H9 (cell line): ENCODE data around the gene SMAD3. TPM values are rescaled to one million over a fixed set of nuclear protein-coding genes. Genes with fewer than 3 reads are reported as not detected.

Source experiments
- DNase-seq: peaks from one replicate; pipeline ENCODE4 v3.0.0-alpha.2; 2017
- H2AFZ ChIP-seq: one replicate; pipeline ENCODE4 v1.6.1; 2013; ENCODE audit warnings: mild to moderate bottlenecking, low read length, control low read depth, moderate library complexity
- H2AK5ac ChIP-seq: 2 replicates; pipeline ENCODE4 v1.6.1; 2013; ENCODE audit warnings: low read length, control low read depth, mixed read lengths; ENCODE audit not compliant: insufficient read length
- H2BK120ac ChIP-seq: one replicate; pipeline ENCODE4 v1.6.1; 2013; ENCODE audit warnings: low read depth, mild to moderate bottlenecking, low read length, control low read depth, inconsistent platforms; ENCODE audit not compliant: poor library complexity, severe bottlenecking
- H2BK12ac ChIP-seq: 2 replicates; pipeline ENCODE4 v1.6.1; 2013; ENCODE audit warnings: low read length, control low read depth, mixed read lengths, low read depth; ENCODE audit not compliant: insufficient read length
- H2BK15ac ChIP-seq: 2 replicates; pipeline ENCODE4 v1.6.1; 2013; ENCODE audit warnings: low read depth, low read length, control low read depth
- H2BK20ac ChIP-seq: one replicate; pipeline ENCODE4 v1.6.1; 2013; ENCODE audit warnings: low read depth, mild to moderate bottlenecking, low read length, control low read depth, inconsistent platforms; ENCODE audit not compliant: poor library complexity, severe bottlenecking
- H2BK5ac ChIP-seq: 2 replicates; pipeline ENCODE4 v1.6.1; 2013; ENCODE audit warnings: low read length, control low read depth, mixed read lengths; ENCODE audit not compliant: insufficient read length
- H3K14ac ChIP-seq: 2 replicates; pipeline ENCODE4 v1.6.1; 2013; ENCODE audit warnings: low read length, control low read depth; ENCODE audit not compliant: insufficient read depth
- H3K18ac ChIP-seq: 2 replicates; pipeline ENCODE4 v1.6.1; 2013; ENCODE audit warnings: low read depth, mild to moderate bottlenecking, mixed read lengths, low read length, control low read depth; ENCODE audit not compliant: insufficient read length
- H3K23ac ChIP-seq: 2 replicates; pipeline ENCODE4 v1.6.1; 2013; ENCODE audit warnings: low read length, control low read depth, mixed read lengths, low read depth; ENCODE audit not compliant: insufficient read length
- H3K23me2 ChIP-seq: 2 replicates; pipeline ENCODE4 v1.6.1; 2013; ENCODE audit warnings: low read depth, mild to moderate bottlenecking, mixed read lengths, low read length, control low read depth; ENCODE audit not compliant: insufficient read length, poor library complexity, severe bottlenecking
- H3K27ac ChIP-seq: 2 replicates; pipeline ENCODE4 v1.5.1; 2013; ENCODE audit warnings: low read length, control low read depth, mixed read lengths, low read depth; ENCODE audit not compliant: insufficient read length
- H3K27me3 ChIP-seq: 2 replicates; pipeline ENCODE4 v1.6.1; 2013; ENCODE audit warnings: low read length, control low read depth, inconsistent platforms; ENCODE audit not compliant: insufficient read depth
- H3K4ac ChIP-seq: 2 replicates; pipeline ENCODE4 v1.6.1; 2013; ENCODE audit warnings: low read depth, mild to moderate bottlenecking, control low read depth, inconsistent platforms, low read length, moderate library complexity
- H3K4me1 ChIP-seq: 2 replicates; pipeline ENCODE4 v1.6.1; 2013; ENCODE audit warnings: low read length, control low read depth, inconsistent platforms; ENCODE audit not compliant: insufficient read depth
- H3K4me2 ChIP-seq: 2 replicates; pipeline ENCODE4 v1.6.1; 2013; ENCODE audit warnings: low read length, control low read depth, mixed read lengths; ENCODE audit not compliant: insufficient read length, insufficient read depth
- H3K56ac ChIP-seq: 2 replicates; pipeline ENCODE4 v1.6.1; 2013; ENCODE audit warnings: low read depth, mild to moderate bottlenecking, mixed read lengths, low read length, control low read depth; ENCODE audit not compliant: insufficient read length
- H3K79me1 ChIP-seq: 2 replicates; pipeline ENCODE4 v1.6.1; 2013; ENCODE audit warnings: low read depth, mild to moderate bottlenecking, moderate library complexity, low read length, control low read depth, inconsistent platforms; ENCODE audit not compliant: insufficient read depth, poor library complexity, severe bottlenecking
- H3K79me2 ChIP-seq: 2 replicates; pipeline ENCODE4 v1.6.1; 2013; ENCODE audit warnings: low read length, control low read depth, inconsistent platforms; ENCODE audit not compliant: insufficient read depth
- H3K9ac ChIP-seq: 2 replicates; pipeline ENCODE4 v1.6.1; 2013; ENCODE audit warnings: low read length, control low read depth, mixed read lengths; ENCODE audit not compliant: insufficient read length; ENCODE audit errors: extremely low read depth
- H3K9me3 ChIP-seq: one replicate; pipeline ENCODE4 v1.6.1; 2013; ENCODE audit warnings: low read depth, low read length, inconsistent platforms; ENCODE audit not compliant: control insufficient read depth
- H3T11ph ChIP-seq: one replicate; pipeline ENCODE4 v1.6.1; 2013; ENCODE audit warnings: mild to moderate bottlenecking, low read length, control low read depth, inconsistent platforms
- H4K20me1 ChIP-seq: one replicate; pipeline ENCODE4 v1.6.1; 2013; ENCODE audit not compliant: control insufficient read depth, insufficient read length, insufficient read depth
- H4K5ac ChIP-seq: 2 replicates; pipeline ENCODE4 v1.6.1; 2013; ENCODE audit warnings: low read depth, mild to moderate bottlenecking, mixed read lengths, low read length, control low read depth; ENCODE audit not compliant: insufficient read length
- H4K8ac ChIP-seq: replicated peaks from 2 replicates; pipeline ENCODE4 v1.6.1; 2013; ENCODE audit warnings: low read length, control low read depth, mixed read lengths, low read depth; ENCODE audit not compliant: insufficient read length
- H4K91ac ChIP-seq: 2 replicates; pipeline ENCODE4 v1.6.1; 2013; ENCODE audit warnings: low read depth, mild to moderate bottlenecking, moderate library complexity, mixed read lengths, low read length, control low read depth; ENCODE audit not compliant: insufficient read length
- H3K27ac Mint-ChIP-seq, 3 experiments: 2 replicates in 2 of 3; 3 replicates in 1 of 3; pipeline ENCODE4 v1.8.0; 2020 to 2021; ENCODE audit warnings: mixed read lengths in 3 of 3, mild to moderate bottlenecking in 1 of 3, moderate library complexity in 1 of 3
- H3K27me3 Mint-ChIP-seq: 2 replicates; pipeline ENCODE4 v1.8.0; 2021; ENCODE audit warnings: low read depth, mild to moderate bottlenecking, moderate library complexity, mixed read lengths
- H3K36me3 Mint-ChIP-seq, 3 experiments: 2 replicates in 2 of 3; 3 replicates in 1 of 3; pipeline ENCODE4 v1.8.0; 2020 to 2021; ENCODE audit warnings: low read depth in 3 of 3, mixed read lengths in 3 of 3; ENCODE audit not compliant: insufficient read depth in 1 of 3
- H3K4me1 Mint-ChIP-seq, 2 experiments: 2 replicates each; pipeline ENCODE4 v1.8.0; 2020; ENCODE audit warnings: mixed read lengths in 2 of 2
- H3K4me3 Mint-ChIP-seq, 2 experiments: 2 replicates in 1 of 2; 3 replicates in 1 of 2; pipeline ENCODE4 v1.8.0; 2020 to 2021; ENCODE audit warnings: mild to moderate bottlenecking in 2 of 2, mixed read lengths in 2 of 2, moderate library complexity in 1 of 2
- H3K9me3 Mint-ChIP-seq, 2 experiments: 2 replicates in 1 of 2; 3 replicates in 1 of 2; pipeline ENCODE4 v1.8.0; 2020; ENCODE audit warnings: mild to moderate bottlenecking in 2 of 2, mixed read lengths in 2 of 2, moderate library complexity in 1 of 2
- WGBS: extraction: QIAGEN DNeasy Blood & Tissue Kit; methylation state at CpG from one replicate; pipeline ENCODE4 v1.1.7; 2013; ENCODE audit warnings: missing lambda C conversion rate, low lambda C conversion rate, mixed read lengths; ENCODE audit not compliant: insufficient read length; ENCODE audit errors: extremely low coverage; 5-methylcytosine and 5-hydroxymethylcytosine counted together
- total RNA-seq: library from RNA; stranded (reverse); gene quantifications from 2 replicates; pipeline ENCODE4 v1.2.1, GENCODE V29; 2021
- TF ChIP-seq, protein P1 (sequence below): fragments of 200-600 bp; sonication (generic); conservative IDR thresholded peaks from 3 replicates; pipeline ENCODE4 v1.8.0; 2021; ENCODE audit warnings: antibody characterized with exemption, mild to moderate bottlenecking

The SMAD3 gene
- total RNA-seq, 1 experiment from 2014 or later, result 26.7 TPM

GRCh38 chr15:67108122-67108961, 42.9 kb downstream of the SMAD3 start:
- no peaks in the 10 kb centered on the region for H4K20me1 ChIP-seq
- H3T11ph ChIP-seq, result no peak overlapping the region
- H4K8ac ChIP-seq, result no peak overlapping the region
- Mint-ChIP-seq H3K27ac (peak overlapping the region in 2 of 3 experiments; percentile 33 to 38; a peak in 3 of 7 replicates), H3K36me3 (peaks cover 11 to 19% (median 11%) of the 10 kb centered on the region in 3 experiments), H3K4me1 (peaks cover 36 to 44% of the 10 kb centered on the region in 2 experiments), H3K4me3 (no peak overlapping the region), H3K27me3 (no peaks in the 10 kb centered on the region), H3K9me3 (peaks cover 12 to 17% of the 10 kb centered on the region in 2 experiments)
- no peak overlapping the region for H3K4me2 ChIP-seq
- H2BK5ac ChIP-seq, result no peak overlapping the region
- no peak overlapping the region for H2AFZ ChIP-seq
- no peak overlapping the region for H2AK5ac ChIP-seq
- H3K18ac ChIP-seq, result no peak overlapping the region
- H3K4me1 ChIP-seq, result peaks cover 2% of the 10 kb centered on the region; the same call in 1 of the 2 replicates
- H3K4ac ChIP-seq, result no peak overlapping the region
- no peak overlapping the region for H3K56ac ChIP-seq
- no peaks in the 10 kb centered on the region for H3K9me3 ChIP-seq
- H2BK120ac ChIP-seq, result no peak overlapping the region
- no peak overlapping the region for H4K91ac ChIP-seq
- no peaks in the 10 kb centered on the region for H3K27me3 ChIP-seq
- no peak overlapping the region for H3K27ac ChIP-seq
- TF ChIP-seq, protein P1, sequence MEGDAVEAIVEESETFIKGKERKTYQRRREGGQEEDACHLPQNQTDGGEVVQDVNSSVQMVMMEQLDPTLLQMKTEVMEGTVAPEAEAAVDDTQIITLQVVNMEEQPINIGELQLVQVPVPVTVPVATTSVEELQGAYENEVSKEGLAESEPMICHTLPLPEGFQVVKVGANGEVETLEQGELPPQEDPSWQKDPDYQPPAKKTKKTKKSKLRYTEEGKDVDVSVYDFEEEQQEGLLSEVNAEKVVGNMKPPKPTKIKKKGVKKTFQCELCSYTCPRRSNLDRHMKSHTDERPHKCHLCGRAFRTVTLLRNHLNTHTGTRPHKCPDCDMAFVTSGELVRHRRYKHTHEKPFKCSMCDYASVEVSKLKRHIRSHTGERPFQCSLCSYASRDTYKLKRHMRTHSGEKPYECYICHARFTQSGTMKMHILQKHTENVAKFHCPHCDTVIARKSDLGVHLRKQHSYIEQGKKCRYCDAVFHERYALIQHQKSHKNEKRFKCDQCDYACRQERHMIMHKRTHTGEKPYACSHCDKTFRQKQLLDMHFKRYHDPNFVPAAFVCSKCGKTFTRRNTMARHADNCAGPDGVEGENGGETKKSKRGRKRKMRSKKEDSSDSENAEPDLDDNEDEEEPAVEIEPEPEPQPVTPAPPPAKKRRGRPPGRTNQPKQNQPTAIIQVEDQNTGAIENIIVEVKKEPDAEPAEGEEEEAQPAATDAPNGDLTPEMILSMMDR, result no peak
- no peaks in the 10 kb centered on the region for H3K79me2 ChIP-seq
- H3K23me2 ChIP-seq, result no peaks in the 10 kb centered on the region
- WGBS, result no CpG with 5 or more reads among the region's 9 CpGs
- H2BK20ac ChIP-seq, result no peak overlapping the region
- H3K23ac ChIP-seq, result no peak overlapping the region
- H2BK15ac ChIP-seq, result no peak overlapping the region
- H4K5ac ChIP-seq, result no peak overlapping the region
- DNase-seq, result no peak
- H3K14ac ChIP-seq, result no peak overlapping the region
- H2BK12ac ChIP-seq, result no peak overlapping the region
- no peaks in the 10 kb centered on the region for H3K79me1 ChIP-seq
- H3K9ac ChIP-seq, result no peak overlapping the region
